Activated T-cell treated with anti-CD3 and anti-CD28 coated beads for 4 hours (primary cell): ENCODE data around the gene SLC12A8.
"Not testable (repeated sequence)": the region's sequence is repeated elsewhere in the genome, so short reads cannot be mapped to it uniquely, and the experiment has no call there.

ENCODE experiments used
- DNase-seq: peaks from one replicate; pipeline ENCODE4 v3.0.0-alpha.2; 2020

Gene SLC12A8

DNA sequence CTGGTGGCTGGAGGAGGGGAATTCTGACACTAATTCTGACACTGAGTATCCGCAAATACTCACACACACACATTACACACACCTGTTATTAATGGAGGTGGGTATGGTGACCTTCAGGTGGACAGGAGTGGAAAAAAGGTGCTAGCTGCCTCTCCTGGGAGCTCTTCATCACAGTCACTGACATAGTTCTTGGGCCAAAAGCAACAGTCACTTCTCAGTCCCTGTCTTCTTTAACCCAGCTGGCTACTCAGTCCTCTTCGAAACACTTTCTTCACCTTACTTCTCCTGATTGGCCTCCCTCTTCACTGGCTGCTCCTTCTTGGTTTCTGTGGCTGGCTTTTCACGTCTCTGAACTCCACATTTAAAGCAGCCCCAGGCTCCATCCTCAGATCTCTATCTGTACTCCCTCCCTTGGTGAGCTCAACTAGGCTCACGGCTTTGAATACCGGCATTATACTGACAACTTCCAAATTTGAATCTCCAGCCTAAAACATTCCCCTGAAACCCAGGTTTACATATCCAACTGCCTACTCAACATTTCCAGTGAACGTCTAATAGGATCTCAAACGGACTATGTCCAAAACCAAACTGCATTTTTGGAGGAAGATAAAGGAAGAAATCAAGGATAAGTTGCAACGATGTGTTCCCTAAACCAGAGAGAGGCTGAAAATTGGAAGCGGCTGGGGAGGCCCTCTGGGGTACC is 103.6 kb downstream of the SLC12A8 start:
- no peak for DNase-seq

DNA sequence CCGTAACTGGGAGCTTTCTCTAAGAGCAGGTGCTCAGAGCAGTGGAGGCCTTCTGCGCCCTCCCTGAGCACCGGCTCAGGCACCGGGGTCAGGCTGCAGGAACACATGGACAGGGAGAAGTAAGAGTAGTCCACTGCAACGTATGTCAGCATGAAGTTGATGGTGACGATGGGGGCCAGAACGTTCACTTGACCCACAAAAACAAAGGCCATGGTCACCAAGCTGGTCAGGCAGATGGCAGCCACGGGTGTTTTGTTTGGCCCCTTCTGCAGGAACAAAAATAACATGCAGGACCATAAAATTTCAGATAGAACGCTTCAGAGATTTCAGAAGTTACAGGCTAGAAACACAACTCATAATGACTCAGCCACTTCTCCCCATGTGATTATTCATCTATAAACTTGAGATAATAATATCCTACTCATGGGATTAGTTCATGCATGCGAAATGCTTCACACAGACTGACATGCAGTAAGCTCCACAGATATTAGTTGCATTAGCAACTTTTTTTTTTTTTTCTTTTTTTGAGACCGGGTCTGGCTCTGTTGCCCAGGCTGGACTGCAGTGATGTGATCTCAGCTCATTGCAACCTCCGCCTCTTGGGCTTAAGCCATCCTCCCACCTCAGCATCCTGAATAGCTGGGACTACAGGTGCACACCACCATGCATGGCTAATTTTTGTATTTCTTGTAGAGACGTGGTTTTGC is 104.5 kb downstream of the SLC12A8 start:
- DNase-seq: no peak

DNA sequence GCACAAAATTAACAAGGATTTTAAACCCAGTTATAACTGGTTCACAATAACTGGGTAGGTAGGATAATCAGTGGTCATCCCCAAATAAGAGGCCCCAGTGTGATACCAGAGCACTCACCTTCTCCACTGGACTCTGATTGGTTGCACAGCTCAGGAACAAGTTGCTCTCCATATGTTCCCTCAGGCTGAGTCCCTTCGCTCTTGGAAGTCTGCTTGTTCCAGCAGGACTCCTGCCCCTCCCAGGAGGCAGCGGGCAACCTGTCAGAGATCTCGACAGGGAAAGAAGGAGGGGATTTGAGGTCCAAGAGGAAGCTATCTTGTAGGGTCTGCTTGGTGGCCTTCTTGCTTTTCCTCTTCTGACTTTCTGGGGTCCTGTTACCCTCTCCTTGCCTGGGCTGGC is 105.2 kb downstream of the SLC12A8 start:
- DNase-seq: no peak

DNA sequence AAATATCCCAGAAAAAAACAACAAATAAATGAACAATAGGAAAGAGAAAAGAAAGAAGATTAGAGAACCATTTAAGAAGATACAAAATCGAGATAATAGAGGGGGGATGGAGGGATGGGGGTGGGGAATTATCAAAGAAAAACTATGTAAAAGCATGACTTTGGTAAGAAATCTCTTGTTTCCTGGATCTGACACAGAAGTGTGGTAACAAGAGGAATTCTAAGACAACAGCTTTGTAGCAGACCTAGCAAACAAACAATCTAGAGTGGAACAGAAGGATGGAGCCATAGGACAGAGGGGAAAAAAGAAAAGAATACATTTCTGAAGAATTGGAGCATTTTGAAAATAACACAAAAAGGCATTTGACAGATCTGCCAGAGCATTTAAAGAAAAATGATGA is 107.4 kb downstream of the SLC12A8 start:
- no peak for DNase-seq

DNA sequence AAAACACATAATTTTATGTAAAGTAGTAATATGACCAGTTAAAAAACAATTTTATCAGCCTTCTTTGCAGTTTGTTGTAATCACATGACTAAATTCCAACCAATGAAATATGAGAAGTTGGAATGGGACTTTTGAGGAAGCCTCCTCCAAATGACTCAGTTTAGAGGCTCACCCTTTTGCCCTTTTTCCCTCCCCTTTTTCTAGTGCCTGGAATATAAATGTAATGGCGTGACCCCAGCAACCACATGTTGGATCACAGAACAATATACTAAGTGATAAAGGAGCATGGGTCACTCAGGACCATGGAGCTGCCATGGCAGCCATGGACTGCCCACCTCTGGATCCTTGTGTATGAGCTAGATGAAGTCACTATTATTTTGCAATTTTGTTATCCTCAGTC is 107.9 kb downstream of the SLC12A8 start:
- DNase-seq: no peak

DNA sequence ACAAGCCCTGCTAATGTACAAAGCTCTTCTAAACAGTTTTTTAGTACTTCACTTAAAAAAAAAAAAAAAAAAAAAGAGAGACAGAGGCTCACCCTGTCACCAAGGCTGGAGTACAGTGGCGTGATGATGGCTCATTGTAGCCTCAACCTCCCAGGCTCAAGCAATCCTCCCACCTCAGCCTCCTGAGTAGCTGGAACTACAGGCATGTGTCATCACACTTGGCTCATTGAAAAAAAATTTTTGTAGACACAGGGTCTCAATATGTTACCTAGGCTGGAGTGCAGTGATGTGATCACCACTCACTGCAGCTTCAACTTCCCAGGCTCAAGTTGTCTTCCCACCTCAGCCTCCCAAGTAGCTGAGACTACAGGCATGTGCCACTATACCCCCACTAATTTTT is 109.1 kb downstream of the SLC12A8 start:
- no peak for DNase-seq

DNA sequence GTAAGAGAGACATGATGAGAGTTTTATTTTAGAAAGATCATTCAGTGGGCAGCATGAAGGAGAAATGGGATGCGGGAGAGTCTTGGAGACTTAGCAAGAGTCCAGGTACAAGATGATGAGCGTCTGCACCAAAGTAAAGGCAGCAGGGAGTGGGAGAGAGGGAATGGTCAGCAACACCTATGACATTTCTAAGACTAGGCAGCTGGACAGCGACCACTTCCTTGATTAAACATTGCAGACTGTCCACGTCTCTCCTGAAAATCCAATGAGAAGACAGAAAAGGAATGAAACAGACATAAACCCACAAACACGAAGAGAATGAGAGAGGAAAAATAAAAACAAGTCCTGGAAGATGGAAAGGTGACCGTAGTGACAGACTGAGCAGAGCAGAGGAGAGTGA is 110.1 kb downstream of the SLC12A8 start:
- DNase-seq: no peak

DNA sequence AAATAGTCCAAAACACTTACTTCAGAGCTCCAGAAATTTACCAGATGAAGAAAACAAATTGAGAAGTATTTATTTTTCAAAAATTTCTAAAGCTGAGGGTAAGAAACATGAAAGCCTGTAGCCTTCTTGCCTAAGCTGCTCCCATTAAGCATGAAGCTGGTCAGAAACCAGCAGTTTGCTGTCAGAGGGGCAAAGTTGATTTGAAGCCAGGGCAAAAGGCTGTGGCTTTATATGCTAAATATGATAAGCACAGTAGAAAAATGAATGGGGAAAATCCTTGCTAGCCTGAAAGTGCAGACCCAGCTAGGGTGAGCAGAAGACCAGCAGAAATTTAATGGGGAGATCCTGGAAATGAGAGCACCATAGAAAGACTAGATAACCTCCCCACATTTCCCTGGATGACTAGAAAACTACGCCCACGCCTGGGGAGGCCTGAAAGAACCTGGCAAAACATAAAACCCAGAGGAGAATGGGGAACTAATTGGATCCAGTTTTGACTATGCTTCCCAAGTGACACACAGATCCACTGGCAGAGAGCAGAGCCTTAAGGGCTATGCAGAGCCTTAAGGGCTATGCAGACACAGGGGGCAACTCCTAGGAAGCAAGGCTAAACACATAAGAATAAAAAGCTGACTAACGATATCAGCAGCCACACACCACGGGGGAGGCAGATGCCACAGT is 113.8 kb downstream of the SLC12A8 start:
- no peak for DNase-seq

DNA sequence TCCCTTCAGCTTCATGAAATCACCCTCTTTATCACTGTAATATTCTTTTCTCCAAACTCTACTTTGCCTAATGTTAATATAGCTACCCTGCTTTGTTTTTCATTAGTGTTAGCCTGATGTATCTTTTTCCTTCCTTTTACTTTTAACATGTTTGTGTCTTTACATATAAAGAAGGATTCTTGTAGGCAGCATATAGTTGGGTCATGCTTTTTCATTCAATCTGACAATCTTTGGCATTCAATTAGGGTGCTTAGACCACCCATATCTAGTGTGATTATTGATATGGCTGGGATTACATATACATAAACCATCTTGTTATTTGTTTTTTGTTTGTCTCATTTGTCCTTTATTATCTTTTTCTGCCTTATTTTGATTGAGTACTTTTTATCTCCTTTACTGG is 121.9 kb downstream of the SLC12A8 start:
- DNase-seq: no peak

DNA sequence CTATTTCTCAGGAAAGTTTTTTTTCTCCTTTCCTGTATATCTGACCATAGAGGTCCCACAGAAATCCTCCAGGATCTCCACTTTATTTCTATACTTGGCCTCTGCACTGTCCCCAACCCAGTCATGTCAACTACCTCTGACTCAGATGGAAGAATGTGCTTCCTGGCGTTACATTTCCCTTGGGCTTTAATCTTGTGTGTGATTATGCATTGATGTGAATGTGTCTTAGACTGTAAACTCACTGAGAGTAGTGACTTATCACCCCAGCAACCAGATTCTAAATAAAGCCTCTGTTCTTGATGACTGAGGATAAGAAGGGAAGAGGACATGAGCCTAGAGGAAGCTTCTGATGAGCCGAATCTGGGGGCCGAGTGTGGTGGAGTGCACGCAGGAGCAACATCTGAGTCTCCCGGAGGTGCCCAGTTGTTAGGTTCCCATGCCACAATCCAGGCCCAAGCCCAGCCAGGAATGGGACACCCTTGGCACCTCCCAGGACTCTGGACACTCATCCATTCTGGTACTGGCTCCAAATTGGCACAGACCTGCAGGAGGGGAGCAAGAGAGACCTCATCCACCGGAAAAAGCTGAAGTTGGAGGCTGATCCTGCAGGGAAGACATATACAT is 124.7 kb downstream of the SLC12A8 start:
- no peak for DNase-seq

DNA sequence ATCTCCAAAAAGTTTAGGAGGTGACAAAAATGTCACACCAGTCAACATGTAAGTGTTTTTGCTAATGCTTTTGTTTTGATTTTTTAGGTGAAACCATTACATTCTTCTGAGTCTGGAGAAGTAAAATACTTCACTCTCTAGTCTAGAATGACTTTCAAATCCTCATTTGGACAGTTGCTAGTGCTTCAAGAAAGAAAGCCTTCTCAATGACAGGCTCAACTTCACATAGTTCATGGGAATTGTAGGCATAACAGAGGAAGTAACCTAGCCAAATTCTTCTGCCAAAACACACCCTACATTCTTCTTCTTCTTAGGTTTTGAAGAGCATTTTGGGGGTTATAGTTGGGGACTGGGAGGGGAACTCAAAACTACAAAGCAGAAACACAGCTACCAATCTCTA is 127.4 kb downstream of the SLC12A8 start:
- DNase-seq: no peak

DNA sequence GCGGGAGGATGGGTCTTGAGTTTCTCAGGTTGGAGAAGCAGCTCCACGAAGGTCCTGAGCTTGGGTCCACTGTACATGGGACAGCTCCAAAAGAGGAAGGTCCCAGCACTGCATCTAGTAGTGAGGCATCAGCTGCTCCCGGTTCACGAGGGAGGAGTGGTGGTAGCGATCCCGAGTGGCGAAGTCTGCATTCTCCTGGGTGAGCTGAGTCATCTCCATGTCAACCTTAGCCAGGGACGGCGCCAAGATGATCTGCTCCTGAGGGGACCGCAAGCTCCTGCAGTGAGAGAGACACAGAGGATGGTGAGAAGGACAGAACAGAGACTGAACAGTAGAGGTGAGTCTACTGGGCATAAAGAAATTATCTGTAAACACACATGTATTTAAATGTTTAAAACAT is 128.8 kb downstream of the SLC12A8 start:
- no peak for DNase-seq

DNA sequence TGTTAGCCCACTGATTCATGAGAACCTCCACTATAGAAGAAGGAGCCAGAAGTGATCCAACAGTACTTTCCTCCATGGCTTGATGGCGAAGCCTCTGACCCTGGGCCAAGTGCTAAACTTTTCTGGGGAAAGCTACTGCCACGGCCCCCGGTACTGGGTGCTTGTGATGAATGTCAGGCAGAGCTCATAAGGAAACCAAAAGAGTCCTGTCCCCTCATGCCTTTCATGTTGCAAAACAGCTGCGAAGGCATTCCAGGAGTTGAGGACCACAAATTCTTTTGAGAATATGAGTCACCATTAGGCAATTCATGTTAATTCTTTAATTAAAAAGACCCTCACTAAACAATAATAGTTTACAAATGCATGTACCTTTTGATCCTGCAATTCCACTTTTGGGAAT is 130.2 kb downstream of the SLC12A8 start:
- not testable (repeated sequence) for DNase-seq

DNA sequence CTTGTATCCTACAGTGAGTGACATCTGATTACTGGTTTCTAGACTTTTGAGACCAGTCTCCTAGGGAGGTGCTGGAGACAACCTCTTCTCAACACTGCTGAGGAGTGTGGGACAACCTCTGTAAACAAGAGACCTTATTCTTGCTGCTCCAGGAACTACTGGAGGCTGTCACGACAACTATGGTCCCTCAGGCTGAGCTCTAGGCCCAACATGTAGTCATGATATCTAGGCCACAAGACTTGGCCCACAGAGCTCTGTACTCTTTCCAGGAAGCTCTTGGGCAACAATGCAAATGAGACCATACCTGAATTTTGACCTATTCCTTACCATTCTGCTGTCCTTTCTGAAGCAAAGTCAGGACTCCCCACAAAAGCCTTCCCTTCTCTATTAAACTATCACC is 132.5 kb downstream of the SLC12A8 start:
- DNase-seq: no peak

DNA sequence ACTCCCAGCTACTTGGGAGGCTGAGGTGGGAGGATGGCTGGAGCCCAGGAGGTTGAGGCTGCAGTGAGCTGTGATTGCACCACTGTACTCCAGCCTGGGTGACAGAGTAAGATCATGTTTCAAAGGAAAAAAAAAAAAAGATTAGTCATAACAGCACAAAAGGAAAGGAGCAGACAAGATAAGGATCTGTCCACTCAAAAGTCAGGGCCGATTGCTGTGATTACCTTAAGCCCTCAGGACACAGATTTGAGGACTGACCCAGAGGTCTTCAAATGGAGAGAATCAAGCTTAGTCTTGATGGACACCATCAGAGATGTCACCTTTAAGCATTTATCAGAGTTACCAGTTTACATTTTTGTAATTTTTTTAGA is 132.9 kb downstream of the SLC12A8 start:
- DNase-seq: no peak

DNA sequence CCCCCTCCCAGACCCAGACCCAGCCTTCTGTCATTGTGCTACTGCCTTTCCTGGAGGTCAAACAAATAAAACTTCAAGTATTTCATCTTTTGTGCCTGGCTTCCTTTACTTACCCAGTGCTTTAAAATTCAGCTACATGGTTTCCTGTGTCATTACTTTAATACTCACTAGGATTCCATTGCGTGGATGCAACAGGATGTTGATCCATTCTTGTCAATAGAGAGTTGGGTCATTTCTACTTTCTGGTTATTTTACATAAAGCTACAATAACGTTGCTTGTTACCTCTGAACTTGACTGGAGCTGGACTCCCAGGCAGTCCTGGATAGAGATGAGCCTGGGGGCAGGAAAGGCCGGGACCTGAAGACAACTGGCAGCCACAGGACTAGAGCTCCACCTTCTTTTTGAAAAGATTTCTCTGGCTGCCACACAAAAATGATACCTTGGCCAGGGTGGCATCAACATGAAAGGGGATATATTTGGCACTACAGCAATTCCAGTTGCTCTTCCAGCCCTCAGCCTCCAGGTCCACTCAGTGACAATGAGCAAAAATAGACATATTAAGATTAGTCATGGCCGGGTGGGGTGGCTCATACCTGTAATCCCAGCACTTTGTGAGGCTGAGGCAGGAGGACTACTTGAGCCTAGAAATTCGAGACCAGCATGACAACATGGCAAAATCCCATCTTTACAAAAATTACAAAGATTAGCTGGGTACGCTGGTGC is 133.4 kb downstream of the SLC12A8 start:
- no peak for DNase-seq

DNA sequence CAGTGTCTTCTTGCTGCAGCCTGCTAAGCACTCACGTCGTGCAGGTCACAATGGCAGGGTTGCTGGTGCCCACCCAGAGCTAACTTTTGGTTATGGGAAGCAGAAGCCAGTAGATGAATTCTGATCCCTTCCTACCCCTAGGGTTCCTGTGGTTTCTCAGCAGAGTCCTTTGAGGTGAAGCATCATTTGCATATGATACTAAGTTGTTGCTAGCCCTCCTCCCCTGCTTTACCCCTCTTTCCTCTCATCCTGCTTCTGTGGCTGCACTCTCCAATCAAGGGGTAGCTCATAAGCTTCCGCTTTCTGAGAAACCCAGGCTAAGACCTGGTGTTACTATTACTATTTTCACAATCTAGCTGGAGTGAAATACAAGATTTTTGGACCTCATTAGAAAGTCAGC is 134.7 kb downstream of the SLC12A8 start:
- DNase-seq: no peak

DNA sequence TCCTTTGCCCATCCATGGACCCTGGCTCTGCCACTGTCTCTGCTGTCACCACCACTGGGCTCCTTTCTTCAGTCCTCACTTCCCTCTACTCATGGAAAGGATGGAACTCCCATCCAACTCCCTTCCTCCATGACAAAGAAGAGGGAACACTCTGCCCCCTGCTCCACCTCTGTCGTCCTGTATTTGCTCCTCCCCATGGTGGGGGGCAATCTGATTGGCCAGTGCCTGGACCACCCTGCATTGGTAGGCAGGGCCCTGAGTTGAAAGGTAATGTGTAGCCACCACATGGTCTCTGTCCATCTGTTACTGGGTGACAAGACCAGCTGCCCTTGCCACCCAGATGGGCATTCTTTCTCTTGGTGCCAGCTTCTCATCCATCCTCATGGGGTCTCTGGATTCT is 136.1 kb downstream of the SLC12A8 start:
- DNase-seq: no peak

DNA sequence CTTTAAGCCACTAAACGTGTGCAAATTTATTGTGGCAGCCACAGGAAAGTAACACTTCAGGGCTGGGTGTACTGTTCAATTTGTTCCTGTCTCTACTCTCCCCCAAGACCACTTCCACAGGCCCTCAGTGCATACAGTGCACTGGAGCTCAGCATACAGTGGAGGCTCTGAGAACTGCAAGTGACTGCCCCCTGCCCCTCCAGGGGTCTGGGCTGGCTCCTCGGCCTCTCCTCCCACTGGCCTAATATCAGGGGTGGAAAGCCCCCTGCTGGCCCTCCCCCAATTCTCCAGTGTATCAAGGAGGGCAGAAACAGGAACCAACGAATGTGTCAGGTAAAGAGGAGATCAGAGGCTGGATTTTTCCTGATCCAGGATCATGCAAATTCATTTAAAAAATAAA is 136.8 kb downstream of the SLC12A8 start:
- no peak for DNase-seq

DNA sequence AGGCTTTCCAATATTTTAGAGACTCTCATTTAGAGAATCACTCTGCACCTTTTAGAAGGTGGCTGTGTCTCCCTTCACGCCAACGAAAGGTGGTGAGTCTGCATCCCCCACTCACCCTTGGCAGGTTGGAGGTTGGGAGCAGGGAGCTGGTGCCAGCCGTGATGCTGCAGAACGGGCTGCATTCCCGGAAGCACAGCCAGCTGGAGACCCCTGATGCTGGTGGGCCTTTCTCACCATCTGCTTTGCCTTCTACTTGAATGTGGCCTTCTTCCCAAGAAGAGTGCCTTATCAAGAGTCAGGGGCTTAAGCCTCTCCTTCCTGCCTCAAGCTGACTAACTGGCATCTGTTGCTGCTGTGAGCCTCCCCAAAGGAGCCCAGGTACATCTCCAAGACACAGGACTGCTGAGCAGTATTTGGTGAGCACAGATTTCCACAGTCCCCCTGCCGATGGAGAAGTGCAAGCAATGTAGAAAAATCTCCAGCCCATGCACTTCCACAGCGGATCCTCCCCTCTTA is 139.1 kb downstream of the SLC12A8 start:
- no peak for DNase-seq

DNA sequence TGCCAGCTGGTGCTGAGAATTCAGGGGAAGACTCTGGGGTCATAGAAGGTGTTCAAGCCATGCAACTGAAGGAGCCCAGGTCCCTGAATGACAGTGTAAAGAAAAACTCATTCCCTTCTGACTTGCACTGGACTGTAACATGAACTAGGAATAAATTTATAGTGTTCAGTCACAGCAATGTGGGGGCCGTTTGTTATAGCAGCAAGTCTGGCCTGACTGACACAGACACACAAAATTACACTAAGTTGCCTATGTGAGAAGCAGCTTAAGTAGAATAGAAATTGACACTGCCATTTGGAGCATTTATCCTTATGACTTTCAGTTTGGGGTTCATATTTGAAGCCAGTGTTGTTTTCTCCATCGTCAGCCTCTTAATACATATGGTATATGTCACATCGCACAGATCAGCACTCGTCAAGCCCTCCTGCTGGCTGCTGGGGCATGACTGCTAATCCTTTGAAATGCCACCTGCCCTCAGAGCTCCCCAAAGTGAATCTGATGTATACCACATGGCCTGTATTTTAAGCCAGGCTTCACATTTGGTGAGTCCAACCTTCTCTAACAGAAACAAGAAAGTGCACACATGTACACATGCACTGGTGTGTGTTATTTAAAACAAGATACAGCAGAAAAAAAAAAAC is 139.7 kb downstream of the SLC12A8 start:
- no peak for DNase-seq

DNA sequence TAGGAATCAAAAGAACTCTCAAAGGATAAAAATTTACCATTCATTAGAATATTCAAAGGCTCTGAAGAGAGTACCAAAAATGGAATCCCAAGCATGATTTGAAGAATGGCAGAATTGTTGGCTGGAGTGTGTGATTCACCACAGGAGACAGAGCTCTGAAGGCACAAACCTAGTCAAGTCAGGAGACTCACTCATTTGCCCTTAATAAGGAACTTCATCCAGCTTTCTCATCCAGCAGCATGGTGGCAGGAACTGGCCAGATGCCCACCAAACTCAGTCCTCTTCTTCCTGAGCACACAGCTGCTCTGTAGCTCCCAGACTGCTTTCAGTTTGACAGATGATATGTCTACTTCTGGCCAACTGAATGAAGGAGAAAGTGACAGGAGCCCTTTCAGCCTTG is 140.2 kb downstream of the SLC12A8 start:
- DNase-seq: no peak
